GM19455 (cell line): ENCODE results near the gene TCAP.

Experiments used
- ATAC-seq: cut with Tn5 transposase; IDR thresholded peaks from one replicate; pipeline ENCODE4 v1.9.1; 2021; ENCODE audit not compliant: unreplicated experiment

TCAP gene

DNA sequence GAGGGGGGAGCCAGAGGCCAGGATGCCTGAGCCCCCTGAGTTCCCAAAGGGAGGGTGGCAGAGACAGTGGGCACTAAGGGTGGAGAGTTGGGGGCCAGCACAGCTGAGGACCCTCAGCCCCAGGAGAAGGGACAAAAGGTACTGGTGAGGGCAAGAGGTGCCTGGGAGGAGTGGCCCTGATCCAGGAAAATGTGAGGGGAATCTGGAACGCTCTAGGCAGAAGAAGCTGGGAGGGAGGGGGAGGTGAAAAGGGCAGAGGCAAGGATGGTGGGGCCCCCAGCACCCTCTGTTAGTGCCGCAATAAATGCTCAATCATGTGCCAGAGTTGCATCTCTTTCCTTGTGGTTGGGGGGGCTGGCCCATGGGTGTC, 1.1 kb downstream of the TCAP start:
- no peak for ATAC-seq

DNA sequence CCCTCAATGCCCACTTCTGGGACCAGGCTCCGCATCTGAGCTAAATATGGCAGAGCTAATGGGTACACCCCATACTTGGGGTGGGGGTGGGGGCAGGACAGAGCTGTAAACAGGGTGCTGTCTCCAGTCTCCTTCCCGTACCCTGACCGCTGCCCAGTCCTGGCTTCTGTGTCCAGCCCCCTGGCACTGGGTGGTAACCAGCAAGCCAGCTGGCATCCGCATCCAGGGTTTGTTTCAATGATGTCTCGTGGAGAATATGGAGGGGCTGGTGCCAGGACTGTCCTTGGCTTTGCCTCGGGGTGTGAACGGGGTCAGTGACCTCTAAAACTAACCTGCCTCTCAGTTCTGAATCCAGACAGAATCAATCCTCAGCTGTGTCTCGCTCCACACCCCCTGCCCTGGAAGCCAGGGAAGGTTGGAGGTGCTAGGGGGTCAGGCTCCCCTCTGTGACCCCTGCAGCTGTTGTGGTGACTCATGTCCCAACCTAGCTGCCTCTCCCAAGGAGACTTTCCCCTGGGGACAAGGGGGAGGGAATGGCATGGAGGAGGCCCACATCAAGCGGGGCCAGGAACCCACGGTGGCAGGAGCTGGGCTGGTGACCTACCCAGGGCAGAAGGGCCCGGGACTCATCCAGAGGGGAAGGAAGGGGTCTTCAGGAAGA, 1.6 kb downstream of the TCAP start:
- no peak for ATAC-seq

GRCh38 chr17:39667262-39667944, 2.3 kb downstream of the TCAP start:
- no peak for ATAC-seq

GRCh38 chr17:39667945-39668924, 3.1 kb downstream of the TCAP start, which contains the start of gene PNMT:
Gene PNMT, plus strand, starts transcription at chr17:39668453. Its CDS starts 23 bp downstream, at chr17:39668476.
- ATAC-seq = no peak

GRCh38 chr17:39669897-39670735, 5.0 kb downstream of the TCAP start:
- no peak for ATAC-seq

- ATAC-seq = no peak
Measured at GRCh38 chr17:39670746-39671145, 5.6 kb downstream of the TCAP start.

DNA sequence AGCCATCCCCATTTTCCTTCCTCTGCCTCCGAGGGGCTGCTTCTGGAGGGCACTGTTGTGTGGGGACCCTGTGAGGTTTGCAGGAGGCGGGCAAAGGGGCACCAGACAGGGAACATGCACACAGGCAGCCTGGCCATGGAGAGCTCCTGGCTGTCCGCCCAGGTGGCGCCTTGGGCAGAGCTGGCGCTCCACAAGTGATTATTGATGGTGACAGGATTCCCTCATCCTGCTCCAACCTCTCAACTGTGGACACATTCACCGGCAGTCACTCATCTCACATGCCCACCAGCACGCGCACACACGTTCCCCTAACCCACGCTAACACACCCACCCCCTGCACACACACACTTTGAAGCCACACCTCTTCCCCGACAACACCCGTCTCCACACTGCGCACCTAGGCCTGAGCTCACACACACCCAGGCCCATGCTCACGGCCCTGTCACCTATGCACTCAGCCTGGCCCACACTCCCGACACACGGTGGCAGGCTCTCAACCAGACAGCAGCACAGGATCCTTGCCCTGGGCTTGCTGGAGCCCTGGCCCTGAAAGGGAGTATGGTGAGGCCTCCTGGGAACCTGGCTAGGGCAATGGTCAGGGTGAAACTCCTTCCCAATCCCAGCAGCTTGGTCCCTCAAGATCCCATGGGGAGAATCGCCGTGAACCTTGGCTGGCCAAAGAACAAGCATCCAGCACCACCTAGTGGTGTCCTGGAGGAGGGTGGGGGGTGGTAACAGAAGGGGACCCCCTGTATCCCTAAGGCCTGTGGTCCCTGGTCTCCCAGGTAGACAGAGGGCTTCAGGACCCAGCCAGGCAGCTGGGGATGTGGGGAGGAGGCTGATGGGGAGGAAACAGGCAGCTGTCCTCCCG, 6.7 kb downstream of the TCAP start:
- ATAC-seq = no peak

- ATAC-seq = no peak
Measured at GRCh38 chr17:39672522-39673334, 7.6 kb downstream of the TCAP start.

- ATAC-seq = no peak
Measured at GRCh38 chr17:39673335-39674081, 8.4 kb downstream of the TCAP start.

GRCh38 chr17:39674179-39674578, 9.0 kb downstream of the TCAP start:
- no peak for ATAC-seq

DNA sequence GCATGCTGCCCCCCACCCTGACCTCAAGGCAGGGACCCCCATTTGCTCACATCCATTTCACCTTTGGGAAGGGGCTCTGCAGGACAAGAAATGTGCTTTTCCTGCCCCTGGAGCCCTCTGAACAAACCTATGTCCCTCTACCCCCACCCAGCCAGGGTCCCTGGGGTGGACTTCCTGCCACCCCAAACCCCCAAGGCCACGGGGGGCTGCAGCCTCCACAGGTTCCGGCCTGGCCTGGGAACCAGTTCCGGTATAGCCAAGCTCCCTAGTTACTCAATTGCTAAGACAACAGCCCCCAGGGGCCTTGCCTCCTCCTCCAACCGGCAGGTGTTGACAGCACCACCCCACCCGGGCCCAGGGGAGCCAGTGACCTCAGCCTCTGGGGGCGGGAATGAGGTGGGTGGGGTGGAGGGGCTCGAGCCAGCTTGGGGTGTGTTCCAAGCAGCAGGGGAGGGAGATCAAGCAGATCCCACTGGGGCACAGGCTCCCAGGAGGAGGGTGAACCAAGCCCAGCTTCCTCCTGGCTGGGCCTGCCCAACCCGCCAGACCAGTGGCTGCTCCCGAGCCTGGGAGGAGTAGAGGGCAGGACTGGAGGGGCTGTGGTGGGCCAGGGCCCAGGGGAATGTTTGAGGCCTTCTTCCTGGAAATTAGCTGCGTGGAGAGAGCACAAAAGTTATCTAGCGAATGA, 9.7 kb downstream of the TCAP start:
- no peak for ATAC-seq

- no peak for ATAC-seq
Measured at GRCh38 chr17:39675390-39676082, 10.4 kb downstream of the TCAP start.

GRCh38 chr17:39676198-39676819, 11.2 kb downstream of the TCAP start:
- ATAC-seq = no peak

GRCh38 chr17:39677072-39677471, 11.9 kb downstream of the TCAP start:
- ATAC-seq = no peak

DNA sequence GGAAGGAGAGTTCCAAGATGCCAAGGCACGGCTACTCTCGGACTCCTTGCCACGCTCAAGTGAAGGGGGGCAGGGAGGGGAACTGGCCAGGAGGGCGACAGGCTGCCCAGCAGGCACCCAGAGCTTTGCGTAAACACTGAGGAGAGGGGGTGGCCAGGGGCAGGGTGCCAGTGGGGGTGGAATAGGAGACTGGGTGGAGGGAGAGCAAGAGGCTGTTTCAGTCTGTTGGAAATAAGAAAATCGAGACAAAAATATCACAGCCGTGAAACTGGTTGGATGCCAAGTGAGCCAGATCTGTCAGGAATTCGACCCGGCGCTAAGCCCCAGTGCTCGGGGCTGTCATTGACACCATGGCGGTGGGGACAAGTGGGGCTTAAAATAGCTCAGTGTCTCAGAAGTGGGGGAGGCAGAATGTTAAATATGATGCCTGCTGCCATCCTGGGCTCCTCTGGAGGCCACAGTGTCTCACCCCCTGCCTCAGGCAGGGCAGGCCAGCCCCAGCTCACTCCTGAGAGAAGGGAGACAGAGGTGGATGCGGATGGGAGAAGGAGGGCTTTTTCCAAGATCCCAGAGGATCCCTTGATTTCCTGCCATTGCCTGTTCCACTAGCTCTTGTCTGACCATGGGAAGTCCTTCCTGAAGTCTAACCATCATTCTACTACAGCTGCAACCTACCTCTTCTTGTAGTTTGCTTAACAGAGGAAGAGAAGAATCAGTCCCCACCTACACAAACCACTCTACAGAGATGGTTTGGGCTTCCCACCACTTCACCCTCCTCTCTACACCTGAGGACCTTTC, 12.6 kb downstream of the TCAP start:
- no peak for ATAC-seq
